ENCODE results near the gene TAAR9.
A peak's percentile ranks its signal among the peaks of the same experiment; 100 is the strongest.

The TAAR9 gene, protein sequence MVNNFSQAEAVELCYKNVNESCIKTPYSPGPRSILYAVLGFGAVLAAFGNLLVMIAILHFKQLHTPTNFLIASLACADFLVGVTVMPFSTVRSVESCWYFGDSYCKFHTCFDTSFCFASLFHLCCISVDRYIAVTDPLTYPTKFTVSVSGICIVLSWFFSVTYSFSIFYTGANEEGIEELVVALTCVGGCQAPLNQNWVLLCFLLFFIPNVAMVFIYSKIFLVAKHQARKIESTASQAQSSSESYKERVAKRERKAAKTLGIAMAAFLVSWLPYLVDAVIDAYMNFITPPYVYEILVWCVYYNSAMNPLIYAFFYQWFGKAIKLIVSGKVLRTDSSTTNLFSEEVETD

GRCh38 chr6:132537977-132538376, at the start of gene TAAR9:
TAAR9 (plus strand) TSS chr6:132538277; CDS start chr6:132538290, 13 bp downstream.
- DNase-seq, result no peak

DNA sequence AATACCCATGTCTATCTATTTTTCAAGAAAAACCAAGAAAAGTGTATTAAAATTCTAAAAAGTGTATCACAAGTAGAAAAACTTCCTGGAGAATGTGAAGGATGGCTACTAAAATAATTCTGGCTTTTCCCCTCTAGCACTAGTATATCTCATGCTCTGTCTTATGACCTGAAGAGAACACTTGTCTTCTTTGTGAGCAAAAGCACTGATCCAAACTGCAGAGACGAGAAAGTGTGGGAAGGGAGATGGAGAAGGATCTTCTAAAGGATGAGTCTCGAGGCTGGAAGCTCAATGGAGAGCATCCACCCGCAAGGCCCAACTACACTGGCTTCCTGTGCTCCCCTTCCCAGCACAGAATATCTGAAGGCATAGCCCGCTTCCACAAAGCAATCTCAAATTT, 48.7 kb upstream of the TAAR9 start:
- DNase-seq, result no peak

- no peak for DNase-seq
Observed at GRCh38 chr6:132490024-132490423, 48.1 kb upstream of the TAAR9 start.

GRCh38 chr6:132490478-132491204, 47.4 kb upstream of the TAAR9 start:
- DNase-seq, result no peak

GRCh38 chr6:132491303-132491702, 46.8 kb upstream of the TAAR9 start:
- DNase-seq, result peak; percentile 32

- DNase-seq, result no peak
Observed at GRCh38 chr6:132491881-132492280, 46.2 kb upstream of the TAAR9 start.

DNA sequence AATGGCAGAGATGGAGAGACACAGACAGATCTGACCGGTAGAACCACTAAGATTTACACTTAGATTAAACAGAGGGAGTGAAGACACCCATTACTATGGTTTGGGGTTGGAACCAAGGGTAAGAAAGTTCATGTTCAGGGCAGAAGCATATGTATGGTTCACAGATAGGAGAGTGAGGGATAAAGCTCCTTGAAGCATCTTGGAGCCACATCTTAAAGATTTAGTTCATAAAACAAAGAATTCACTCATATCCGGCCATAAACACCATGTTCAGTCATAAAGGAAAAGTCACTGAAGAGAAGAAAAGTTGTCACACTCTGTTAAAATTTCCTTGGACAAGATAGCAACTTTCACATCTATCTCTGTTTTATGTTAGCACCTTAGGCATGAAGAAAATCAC, 43.1 kb upstream of the TAAR9 start:
- DNase-seq, result no peak

- DNase-seq, result no peak
Observed at GRCh38 chr6:132495604-132496079, 42.4 kb upstream of the TAAR9 start.

DNA sequence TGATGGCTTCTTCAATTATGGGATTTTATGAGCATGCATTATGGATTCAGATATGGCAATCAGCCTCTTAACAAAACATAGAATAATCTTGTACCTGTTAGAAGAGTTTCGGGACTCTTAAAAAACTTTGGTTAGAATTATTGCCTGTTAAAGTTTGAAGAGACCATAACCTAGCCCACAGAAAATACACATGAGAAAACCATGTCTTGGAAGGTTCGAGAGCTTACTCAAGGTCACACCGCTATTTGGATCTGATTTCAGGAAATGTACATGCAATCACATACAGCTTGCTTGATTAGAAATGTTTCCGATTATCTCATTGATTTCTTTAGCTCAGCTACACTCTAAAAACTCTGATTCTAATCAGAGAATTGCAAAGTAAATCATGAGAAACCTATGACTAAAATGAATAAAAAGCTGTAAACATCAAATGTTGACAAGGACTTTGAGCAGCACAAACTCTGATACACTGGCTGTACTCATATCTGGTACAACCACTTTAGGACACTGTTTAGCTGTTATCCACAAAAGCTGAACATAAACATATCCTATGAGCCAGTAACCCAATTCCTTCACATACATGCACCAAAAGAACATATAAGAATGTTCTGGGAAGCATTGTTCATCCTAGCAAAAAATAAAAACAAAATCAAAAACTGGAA, 41.4 kb upstream of the TAAR9 start:
- no peak for DNase-seq

- no peak for DNase-seq
Observed at GRCh38 chr6:132498638-132499037, 39.4 kb upstream of the TAAR9 start.

- DNase-seq, result no peak
Observed at GRCh38 chr6:132499757-132500156, 38.3 kb upstream of the TAAR9 start.

DNA sequence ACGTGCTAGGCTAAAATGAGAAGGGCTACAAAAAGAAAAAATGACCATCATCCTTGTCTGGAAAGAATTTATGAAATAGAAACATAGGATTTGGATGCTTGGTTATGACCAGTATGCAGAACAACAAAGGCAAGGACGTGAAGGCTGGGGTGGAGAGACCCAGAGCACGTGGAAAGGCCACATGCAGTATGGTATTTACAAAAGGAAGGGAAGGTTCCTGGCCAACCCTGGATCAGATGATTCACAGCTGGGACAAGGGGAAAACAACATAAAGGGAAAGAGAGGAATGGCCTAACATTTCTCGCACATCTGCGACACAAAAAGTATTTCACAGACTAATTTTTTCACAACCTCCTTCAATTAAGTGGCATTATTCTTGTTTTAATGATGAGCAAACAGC, 33.3 kb upstream of the TAAR9 start:
- DNase-seq, result no peak

- DNase-seq, result no peak
Observed at GRCh38 chr6:132505158-132505557, 32.9 kb upstream of the TAAR9 start.

DNA sequence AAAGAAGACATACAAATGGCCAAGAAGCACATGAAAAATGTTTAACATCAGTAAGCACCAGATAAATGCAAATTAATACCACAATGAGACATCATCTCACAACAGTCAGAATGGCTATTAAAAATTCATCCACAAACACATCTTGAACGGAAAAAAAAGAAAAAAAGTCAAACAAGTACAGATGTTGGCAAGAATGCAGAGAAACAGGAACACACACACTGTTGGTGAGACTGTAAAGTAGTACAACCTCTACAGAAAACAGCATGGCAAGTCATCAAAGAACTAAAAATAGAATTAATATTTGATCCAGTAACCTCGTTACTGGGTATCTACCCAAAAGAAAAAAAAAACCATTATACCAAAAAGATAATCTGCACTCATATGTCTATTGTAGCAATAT, 31.6 kb upstream of the TAAR9 start:
- no peak for DNase-seq

GRCh38 chr6:132506869-132507808, 30.9 kb upstream of the TAAR9 start:
- no peak for DNase-seq

DNA sequence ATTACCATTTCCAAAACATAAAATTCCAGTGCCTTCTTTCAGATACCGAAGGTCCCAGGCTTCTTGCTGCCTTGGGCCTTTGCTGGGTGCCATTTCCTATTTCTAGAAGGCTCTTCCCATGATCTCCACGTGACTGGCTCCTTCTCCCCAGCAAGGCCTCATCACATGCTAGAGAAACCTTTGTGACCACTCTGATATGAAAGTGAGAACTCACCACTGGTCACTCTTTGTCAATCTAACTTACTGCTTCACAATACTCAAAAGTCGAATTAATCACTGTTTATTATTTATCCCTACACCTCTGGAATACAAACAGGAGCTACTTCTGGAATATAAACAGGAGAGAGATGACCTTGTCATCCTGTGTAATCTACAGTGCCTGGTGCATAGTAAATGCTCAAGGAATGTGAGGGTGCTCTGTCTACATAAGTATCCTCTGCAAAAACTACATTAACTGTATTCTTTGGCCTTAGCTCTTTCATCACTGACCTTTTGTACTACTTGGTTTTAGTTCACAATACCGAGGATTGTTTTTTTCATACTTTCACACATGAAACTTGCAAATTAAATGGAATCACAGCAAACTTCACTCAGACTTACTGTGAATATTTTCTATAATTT, 26.8 kb upstream of the TAAR9 start:
- DNase-seq, result no peak

GRCh38 chr6:132511831-132512220, 26.3 kb upstream of the TAAR9 start:
- DNase-seq, result no peak

DNA sequence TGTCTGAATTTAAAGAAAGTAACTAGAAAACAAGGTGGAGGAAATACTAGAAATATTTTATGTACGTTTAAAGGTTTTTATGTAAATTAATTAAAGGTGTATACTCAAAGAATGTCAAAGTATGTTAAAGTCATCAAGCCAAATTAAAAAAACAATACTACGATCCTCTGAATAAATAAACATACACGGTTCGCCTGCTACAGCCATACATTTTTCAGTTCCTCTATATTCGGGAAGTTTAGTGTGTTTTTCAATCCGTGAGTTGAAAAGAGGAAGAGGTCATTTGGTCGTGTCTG, 25.8 kb upstream of the TAAR9 start:
- DNase-seq, result no peak

- peak; percentile 89 for DNase-seq
Observed at GRCh38 chr6:132512638-132513632, 25.1 kb upstream of the TAAR9 start, which contains the start of gene STX7. STX7 (minus strand) TSS chr6:132513116; CDS start chr6:132503530, 9,586 bp downstream.

- no peak for DNase-seq
Observed at GRCh38 chr6:132513831-132514545, 24.1 kb upstream of the TAAR9 start.
